Activated naive CD4-positive, alpha-beta T cell (primary cell): Measurements from ENCODE around the gene TIMM50.

Experiments
- DNase-seq, 4 experiments: peaks; one replicate each; lab custom pipeline; 2025; lab: John Stamatoyannopoulos, UW

TIMM50 gene

GRCh38 chr19:39500543-39500942, 19.9 kb downstream of the TIMM50 start:
- no peak for DNase-seq

- no peak for DNase-seq
Observed at GRCh38 chr19:39501340-39501739, 20.7 kb downstream of the TIMM50 start.

GRCh38 chr19:39502640-39503417, 22.2 kb downstream of the TIMM50 start:
- DNase-seq, result peak; percentile 30 to 74 (median 54)

- no peak for DNase-seq
Observed at GRCh38 chr19:39506598-39506943, 25.9 kb downstream of the TIMM50 start.

DNA sequence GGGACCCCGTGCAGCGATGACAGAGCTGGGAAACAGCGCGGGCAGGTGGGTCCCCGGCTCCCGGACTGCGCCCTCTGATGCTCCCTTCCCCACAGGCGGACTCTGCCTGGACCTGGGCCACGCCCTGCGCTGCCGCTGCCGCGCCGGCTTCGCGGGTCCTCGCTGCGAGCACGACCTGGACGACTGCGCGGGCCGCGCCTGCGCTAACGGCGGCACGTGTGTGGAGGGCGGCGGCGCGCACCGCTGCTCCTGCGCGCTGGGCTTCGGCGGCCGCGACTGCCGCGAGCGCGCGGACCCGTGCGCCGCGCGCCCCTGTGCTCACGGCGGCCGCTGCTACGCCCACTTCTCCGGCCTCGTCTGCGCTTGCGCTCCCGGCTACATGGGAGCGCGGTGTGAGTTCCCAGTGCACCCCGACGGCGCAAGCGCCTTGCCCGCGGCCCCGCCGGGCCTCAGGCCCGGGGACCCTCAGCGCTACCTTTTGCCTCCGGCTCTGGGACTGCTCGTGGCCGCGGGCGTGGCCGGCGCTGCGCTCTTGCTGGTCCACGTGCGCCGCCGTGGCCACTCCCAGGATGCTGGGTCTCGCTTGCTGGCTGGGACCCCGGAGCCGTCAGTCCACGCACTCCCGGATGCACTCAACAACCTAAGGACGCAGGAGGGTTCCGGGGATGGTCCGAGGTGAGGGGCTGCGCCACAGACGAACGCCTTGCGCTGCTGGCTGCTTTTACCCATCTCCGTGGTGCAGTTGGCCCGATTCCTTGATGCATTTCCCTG, 26.5 kb downstream of the TIMM50 start:
- peak in 1 of 4 experiments; percentile 26 for DNase-seq

DNA sequence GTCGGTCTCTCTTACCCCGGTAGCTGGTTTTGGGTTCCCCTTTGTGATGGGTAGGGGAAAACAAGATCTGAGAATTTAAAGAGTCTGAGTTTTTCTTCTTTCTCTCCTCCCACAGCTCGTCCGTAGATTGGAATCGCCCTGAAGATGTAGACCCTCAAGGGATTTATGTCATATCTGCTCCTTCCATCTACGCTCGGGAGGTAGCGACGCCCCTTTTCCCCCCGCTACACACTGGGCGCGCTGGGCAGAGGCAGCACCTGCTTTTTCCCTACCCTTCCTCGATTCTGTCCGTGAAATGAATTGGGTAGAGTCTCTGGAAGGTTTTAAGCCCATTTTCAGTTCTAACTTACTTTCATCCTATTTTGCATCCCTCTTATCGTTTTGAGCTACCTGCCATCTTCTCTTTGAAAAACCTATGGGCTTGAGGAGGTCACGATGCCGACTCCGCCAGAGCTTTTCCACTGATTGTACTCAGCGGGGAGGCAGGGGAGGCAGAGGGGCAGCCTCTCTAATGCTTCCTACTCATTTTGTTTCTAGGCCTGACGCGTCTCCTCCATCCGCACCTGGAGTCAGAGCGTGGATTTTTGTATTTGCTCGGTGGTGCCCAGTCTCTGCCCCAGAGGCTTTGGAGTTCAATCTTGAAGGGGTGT, 27.2 kb downstream of the TIMM50 start:
- no peak for DNase-seq

GRCh38 chr19:39508629-39509028, 28.0 kb downstream of the TIMM50 start:
- DNase-seq, result no peak

- no peak for DNase-seq
Observed at GRCh38 chr19:39509233-39509632, 28.6 kb downstream of the TIMM50 start.

DNA sequence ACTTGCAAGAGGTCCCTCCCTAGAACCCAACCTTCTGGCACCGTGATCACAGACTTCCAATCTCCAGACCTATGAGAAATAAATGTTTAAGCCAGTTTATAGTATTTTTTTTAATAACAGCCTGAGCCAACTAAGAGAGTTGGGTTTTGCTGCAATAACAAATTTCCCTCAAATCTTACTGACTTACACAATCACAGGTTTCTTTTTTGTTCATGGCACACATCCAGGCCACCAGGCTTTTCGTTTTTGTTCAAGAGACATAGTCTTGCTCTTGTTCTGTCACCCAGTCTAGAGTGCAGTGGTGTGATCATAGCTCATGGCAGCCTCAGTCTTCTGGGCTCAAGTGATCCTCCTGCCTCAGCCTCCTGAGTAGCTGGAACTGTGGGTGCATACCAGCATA, 32.4 kb downstream of the TIMM50 start:
- no peak for DNase-seq

- peak in 1 of 4 experiments; percentile 21 for DNase-seq
Observed at GRCh38 chr19:39514840-39515550, 34.4 kb downstream of the TIMM50 start, which contains the start of gene SELENOV. Gene SELENOV, plus strand, starts transcription at chr19:39515139. Its CDS starts 74 bp downstream, at chr19:39515213.

DNA sequence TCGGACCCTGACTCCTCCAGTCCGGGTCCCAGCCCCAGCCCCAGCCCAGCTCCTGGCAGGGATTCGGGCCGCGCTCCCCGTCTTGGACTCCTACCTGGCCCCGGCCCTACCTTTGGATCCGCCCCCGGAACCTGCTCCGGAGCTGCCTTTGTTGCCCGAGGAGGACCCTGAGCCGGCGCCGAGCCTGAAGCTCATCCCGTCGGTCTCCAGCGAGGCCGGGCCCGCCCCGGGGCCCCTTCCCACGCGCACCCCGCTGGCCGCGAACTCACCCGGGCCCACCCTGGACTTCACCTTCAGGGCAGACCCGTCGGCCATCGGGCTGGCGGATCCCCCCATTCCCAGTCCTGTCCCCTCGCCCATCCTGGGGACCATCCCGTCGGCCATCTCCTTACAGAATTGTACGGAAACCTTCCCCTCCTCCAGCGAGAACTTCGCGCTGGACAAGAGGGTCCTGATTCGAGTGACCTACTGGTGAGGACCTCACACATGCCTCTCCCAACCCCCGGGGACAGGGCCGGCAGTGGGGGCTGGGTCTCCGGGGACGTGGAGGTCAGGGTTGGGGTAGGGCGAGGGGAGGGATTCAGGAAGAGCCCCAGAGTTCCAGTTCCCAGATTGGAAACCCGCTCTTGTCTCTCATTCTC, 35.0 kb downstream of the TIMM50 start:
- peak in 1 of 4 experiments; percentile 9 for DNase-seq

- DNase-seq, result no peak
Observed at GRCh38 chr19:39516270-39516669, 35.6 kb downstream of the TIMM50 start.

DNA sequence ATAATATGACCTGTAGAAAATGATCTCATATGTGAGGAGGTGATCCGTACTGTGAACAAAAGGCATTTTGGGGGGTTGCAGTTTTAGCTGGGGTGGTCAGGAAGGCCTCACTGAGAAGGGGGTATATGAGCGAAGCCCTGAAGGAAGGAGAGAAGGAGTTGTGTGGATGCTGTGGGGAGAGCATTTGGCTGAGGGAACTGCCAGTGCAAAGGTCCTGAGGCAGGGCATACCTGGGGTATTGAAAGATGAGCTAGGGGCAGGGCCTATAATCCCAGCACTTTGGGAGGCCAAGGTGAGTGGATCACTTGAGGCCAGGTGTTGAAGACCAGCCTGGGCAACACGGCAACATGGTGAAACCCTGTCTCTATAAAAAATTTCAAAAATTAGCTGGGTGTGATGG, 36.8 kb downstream of the TIMM50 start:
- DNase-seq, result no peak

GRCh38 chr19:39518458-39518857, 37.8 kb downstream of the TIMM50 start:
- DNase-seq, result no peak

- DNase-seq, result no peak
Observed at GRCh38 chr19:39518975-39519374, 38.3 kb downstream of the TIMM50 start.

DNA sequence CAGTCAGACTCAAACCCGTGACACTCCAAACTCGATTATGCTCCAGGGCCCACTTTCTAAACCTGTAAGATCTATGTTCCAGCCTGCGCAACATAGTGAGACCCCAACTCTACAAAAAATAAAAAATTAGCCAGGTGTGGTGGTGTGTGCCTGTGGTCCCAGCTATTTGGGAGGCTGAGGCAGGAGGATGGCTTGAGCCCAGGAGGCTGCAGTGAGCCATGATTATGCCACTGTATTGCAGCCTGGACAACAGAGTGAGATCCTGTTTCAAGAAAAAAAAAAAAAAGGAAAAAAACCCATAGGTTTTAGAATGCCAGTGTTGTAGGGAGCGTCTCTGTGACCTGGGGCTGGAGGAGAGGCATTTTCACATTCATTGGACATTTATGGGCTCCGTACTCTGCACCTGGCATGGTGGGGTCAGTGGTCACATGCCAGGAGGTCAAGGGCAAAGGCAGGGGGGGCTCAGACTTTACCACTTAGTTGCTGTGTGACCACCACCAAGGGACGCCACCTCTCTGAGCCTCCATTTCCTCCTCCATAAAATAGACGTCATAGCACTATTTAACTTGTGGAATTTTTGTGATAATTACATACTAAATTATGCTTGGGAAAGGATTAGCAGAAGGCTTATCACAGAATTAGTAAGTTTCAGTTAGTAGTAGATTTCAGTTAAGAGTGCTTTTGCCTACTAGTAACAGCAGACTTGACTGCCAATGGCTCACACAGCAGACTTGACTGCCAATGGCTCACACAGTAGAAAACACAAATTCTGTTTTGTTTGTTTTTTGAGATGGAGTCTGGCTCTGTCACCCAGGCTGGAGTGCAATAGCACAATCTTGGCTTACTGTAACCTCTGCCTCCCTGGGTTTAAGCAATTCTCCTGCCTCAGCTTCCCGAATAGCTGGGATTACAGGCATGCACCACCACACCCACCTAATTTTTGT, 40.2 kb downstream of the TIMM50 start:
- DNase-seq, result no peak

GRCh38 chr19:39524495-39524894, 43.9 kb downstream of the TIMM50 start:
- DNase-seq, result no peak

DNA sequence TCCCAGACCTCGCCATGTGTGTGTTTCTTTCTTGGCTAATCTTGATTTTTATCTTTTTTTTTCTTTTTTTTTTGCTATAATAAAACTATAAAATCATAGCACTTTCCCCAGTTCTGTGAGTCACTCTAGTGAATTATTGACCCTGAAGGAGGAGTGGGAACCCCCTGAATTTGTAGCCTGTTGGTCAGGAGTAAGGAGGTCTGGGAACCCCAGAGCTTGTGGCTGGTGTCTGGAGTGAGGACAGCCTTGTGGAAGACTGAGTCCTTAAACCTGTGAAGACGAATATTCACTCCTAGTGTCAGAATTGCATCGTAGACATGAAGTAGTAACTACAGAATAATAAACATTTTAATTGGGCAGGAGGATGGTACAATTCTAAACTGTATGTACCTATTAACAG, 44.6 kb downstream of the TIMM50 start:
- DNase-seq, result no peak

GRCh38 chr19:39531834-39532232, 51.2 kb downstream of the TIMM50 start:
- no peak for DNase-seq

GRCh38 chr19:39532233-39533002, 51.8 kb downstream of the TIMM50 start, which contains the start of gene EID2B:
Gene EID2B, minus strand, starts transcription at chr19:39532852. Its CDS starts 50 bp downstream, at chr19:39532802.
- DNase-seq, result peak; percentile 81 to 89 (median 86)
